LoVo (cell line): ENCODE results near the gene ITPR1.

Source experiments
- DNase-seq: peaks from one replicate; pipeline ENCODE4 v3.0.0-alpha.2; 2016; ENCODE audit warnings: low spot score

The ITPR1 gene

GRCh38 chr3:4782095-4782494 is 288.9 kb downstream of the ITPR1 start:
- DNase-seq = no peak

DNA sequence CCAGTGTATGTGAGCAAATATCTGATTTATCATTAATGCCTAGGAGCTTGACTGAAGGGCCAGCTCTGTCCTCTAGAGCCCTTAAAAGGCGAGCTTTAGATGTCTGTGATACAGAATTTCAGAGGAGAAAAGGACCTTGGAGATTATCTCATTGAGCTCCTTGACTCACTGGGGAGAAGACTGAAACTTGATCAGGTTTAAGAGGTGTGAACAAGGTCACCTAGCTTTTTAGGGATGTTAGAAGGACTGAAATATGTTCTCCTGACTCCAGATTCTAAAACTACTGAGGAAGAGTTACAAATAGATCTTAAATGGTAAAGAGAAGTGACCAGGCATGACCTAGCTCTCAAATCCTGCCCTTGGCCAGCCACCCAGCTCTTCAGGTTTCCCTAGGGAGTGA is 292.4 kb downstream of the ITPR1 start:
- DNase-seq = no peak

- DNase-seq = no peak
These were observed 293.3 kb downstream of the ITPR1 start for GRCh38 chr3:4786431-4786830.

- no peak for DNase-seq
These were observed 298.2 kb downstream of the ITPR1 start for GRCh38 chr3:4791358-4791757.

GRCh38 chr3:4793311-4793710 is 300.2 kb downstream of the ITPR1 start:
- DNase-seq = no peak

GRCh38 chr3:4794331-4794730 is 301.2 kb downstream of the ITPR1 start:
- no peak for DNase-seq

GRCh38 chr3:4794798-4795197 is 301.6 kb downstream of the ITPR1 start:
- DNase-seq = no peak

DNA sequence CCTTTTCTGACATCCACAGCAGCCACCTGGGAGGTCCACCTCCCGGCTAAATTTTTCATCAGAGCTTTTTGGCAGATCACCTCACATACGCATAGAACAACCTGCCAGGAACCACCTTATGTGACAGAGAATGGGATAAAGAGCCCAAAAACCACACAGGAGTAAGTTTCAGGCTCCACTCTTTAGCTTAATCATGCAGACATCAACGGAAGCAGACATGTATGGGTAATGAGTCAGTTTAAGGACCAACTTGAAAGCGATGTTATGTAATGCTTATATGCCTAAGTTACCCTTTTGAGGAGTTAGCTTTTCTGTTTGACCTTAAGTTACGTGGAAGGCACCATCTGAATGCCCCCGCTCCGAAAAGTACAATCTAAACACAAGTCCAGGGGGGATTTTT is 302.8 kb downstream of the ITPR1 start:
- no peak for DNase-seq

- no peak for DNase-seq
These were observed 304.1 kb downstream of the ITPR1 start for GRCh38 chr3:4797201-4797705.

DNA sequence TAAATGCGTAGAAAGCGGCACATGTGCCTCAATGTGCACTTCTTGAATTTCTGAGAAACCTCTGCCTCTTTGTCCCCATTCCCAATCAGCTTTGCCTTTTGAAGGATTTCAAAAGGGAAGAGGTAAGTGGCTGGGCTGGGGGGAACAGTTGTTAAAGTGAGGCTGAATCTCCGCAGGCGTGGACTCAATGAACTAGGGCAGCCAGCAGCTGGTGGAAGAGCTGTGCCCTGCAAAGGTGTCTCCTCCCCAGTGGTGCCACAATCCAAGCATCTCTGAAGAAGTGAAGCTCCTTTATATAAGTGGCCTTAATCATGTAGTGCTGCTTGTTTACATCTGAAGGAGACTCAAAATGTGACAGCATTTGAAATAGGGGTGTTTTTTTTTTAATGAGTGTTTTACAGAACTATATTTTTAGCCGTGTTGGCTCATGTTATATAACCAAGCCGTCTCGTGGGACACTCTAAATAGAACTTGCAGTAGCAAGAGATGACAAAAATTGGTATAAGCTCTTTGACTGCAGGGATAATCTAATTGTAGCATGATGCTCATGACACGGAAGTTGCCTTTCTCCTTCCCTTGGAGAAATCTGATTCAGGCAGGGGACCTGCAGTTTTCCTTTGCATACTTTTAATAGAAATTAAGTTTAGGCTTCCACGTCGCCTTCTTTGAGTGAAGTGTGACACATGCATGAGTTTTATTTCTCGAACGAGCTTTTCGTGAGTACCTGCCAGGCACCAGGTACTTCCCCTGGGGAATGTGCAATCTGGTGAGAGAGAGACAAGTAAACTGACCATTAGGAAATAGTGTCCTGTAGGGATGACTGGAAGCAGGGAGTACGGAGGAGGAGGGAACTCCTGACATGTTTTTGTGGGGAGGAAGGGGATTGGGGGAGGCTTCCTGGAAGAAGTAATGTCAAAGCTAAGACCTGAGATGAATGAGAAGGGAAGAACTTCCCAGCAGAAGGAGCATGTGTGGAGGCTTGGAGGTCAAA is 306.4 kb downstream of the ITPR1 start:
- DNase-seq = no peak

- no peak for DNase-seq
These were observed 307.4 kb downstream of the ITPR1 start for GRCh38 chr3:4800595-4800994.

DNA sequence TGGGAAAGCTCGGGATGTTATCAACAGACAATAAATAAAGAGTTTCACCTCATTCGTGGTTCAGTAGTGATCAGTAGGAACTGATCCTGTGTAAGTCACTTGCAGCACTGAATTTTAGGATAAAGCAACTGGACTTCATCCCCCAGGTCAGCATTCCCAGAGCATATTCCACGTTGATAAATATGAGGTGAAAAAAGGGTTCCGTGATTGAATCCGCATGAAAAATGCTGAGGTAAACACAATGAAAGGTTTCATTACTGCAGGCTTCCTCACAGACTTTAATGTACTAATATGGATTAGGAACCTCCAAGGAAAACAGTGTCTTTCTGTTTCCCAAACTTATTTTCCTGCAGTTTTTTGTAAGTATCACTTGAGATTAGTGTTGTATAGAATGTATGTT is 308.7 kb downstream of the ITPR1 start:
- no peak for DNase-seq

DNA sequence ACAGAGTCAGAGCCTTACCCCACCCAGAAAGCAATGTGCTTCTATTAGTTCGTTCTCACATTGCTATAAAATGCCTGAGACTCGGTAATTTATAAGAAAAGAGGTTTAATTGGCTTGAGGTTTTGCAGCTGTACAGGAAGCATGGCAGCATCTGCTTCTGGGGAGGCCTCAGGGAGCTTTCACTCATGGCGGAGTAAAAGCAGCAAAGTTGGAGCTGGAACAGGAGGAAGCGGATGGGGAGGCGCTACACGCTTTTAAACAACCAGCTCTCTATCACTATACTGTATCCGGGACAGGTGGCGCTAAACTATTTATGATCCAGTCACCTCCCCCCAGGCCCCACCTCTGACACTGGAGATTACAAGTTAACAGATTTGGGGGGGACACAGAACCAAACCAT is 309.8 kb downstream of the ITPR1 start:
- no peak for DNase-seq

GRCh38 chr3:4804161-4805058 is 311.3 kb downstream of the ITPR1 start:
- no peak for DNase-seq

DNA sequence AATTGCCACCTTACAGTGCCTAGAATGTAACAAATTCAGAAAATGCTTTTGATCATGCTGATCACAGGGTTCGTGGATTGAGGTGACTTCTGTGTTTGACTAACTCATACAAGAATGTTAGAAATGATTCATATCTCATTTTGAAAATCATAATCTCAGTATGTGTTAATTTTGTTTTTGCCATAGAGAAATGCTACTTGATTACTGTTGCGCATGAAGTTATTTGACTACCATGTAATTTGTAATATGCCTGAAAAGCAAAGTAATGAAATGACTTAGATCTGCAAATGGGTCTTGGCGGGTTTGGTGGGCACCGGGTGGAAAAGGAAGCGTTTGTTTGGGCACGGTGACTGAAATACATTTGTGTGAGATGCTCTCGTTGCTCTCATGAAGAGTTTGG is 312.5 kb downstream of the ITPR1 start:
- no peak for DNase-seq

GRCh38 chr3:4806535-4807108 is 313.5 kb downstream of the ITPR1 start:
- no peak for DNase-seq

DNA sequence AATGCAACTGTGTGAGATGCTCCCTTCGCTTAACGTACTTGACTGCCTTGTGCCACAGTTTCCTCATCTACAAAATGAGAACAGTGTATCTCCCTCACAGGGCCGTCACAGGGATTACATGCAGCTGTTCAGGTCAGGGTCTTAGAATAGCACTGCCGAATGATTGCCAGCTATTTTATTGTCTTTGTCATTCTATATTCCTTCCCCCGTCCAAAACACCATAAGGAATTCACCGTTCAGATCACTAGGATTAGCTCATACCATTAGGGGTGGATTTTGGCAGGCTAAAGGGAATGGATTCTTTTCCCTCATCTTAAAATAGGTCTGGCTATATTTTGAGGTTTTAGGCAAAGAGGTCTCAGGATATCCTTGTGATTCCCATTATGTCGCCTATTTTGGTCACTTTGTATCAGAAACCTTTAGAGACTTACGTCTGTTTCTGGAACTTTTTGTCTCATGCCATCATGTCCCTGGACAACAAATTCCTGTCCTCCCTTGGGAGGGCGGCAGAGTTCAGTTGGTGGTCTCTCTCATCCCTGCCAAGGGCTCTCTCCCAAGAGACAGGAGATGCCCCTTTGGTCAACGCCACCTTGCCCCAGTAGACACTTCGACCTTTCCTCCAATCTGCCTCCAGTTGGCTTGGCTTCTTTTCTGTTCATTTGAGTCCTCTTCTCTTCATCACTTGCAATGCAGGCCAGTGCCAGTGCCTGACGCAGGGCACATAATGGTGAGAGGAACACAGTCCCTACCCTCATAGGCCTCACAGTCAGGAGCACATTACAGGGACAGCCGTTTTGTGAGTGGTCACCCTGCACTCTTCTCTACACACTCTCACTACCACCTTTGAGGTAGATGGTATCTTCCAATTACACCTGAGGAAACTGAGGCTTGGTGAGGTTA is 314.5 kb downstream of the ITPR1 start:
- no peak for DNase-seq

- no peak for DNase-seq
These were observed 315.5 kb downstream of the ITPR1 start for GRCh38 chr3:4808637-4809036.

DNA sequence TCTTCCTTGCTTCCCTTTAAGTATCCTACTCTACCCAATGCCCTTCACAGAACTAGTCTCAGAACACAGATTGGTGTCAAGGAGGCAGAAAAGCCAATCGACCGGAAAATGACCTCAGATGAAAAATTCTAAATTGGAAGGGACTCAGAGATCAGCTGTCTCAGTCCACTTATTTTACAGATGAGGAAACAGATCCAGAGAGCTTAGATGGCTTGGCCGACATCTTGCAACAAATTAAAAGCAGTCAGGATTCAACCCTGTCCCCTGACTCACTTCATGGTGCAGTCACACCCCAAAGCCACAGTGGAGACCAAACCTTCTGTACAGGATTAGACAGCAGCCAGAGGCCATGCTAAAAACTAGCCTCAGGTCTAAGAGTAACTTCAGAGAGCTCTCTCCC is 316.8 kb downstream of the ITPR1 start:
- DNase-seq = no peak

DNA sequence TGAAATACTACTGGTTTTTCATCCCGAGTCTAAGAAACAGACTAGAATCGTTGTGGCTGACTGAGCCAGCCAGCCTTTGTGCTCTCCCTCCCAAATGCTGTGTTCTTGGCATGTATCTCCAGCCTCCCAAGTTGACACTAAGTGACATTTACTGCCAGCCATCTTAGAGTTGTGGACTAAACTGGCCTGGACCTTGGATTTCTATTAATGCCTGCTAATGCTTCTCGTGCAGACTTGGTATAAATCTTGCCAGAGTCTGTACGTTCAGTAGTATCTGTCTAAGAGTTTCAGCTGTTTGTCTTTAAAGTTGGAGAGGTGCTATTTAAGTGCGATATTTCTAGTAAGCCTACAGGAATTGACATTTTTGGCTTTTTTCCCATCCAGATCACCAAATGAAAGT is 319.4 kb downstream of the ITPR1 start:
- no peak for DNase-seq

- DNase-seq = no peak
These were observed 320.8 kb downstream of the ITPR1 start for GRCh38 chr3:4813909-4814304.
